ENCODE measurements around the gene ZBTB48.

ZBTB48 gene

GRCh38 chr1:6586404-6586816 is 6.6 kb downstream of the ZBTB48 start:
- H3K9ac ChIP-seq (ENCODE audit: low read depth, low read length) = no peak overlapping the region
- H3K27me3 ChIP-seq (ENCODE audit: control insufficient read depth, insufficient read depth, low read length) = no peaks in the 10 kb centered on the region
- H3K4me3 ChIP-seq (ENCODE audit: low read length) = no peak overlapping the region
- H3K9me3 ChIP-seq (replicated peaks; ENCODE audit: low read length) = no peaks in the 10 kb centered on the region
- H3K36me3 ChIP-seq (ENCODE audit: insufficient read depth, low read length) = peaks cover 31% of the 10 kb centered on the region
- H3K4me1 ChIP-seq (ENCODE audit: control insufficient read depth, insufficient read depth, low read length) = peaks cover 23% of the 10 kb centered on the region
- no peak overlapping the region for H3K4me2 ChIP-seq (ENCODE audit: low read length)

DNA sequence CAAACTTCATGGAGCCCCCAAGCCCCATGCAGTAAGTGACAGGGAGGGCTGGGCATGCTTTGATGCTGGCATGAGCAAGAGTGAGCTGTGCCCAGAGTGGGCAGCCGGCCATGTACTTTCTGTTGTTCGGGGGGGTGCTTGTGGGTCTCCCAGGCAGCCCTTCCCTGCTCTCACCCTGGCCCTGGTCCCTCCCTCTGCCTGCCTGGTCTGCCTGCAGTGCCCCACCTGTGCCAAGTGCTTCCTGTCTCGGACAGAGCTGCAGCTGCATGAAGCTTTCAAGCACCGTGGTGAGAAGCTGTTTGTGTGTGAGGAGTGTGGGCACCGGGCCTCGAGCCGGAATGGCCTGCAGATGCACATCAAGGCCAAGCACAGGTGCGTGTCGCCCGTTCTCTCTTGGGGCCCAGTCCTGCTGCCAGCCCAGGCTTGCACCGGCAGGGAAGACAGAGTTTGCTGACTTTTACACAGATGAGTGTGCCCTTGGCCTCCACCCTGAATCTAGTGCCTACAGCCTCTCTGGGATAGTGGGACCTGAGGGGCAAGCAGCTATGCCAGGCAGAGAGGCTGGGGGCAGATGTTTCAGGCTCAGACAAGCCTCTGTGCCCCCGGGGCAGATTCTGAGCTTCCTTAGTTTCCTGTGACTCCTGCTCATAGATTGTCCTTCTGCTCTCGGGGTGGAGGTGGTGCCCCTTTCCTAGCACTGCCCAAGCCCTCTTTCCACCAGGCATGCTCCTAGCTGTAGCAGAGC is 7.6 kb downstream of the ZBTB48 start:
- Histone ChIP-seq H3K9me3 (replicated peaks; ENCODE audit: low read length) (no peaks in the 10 kb centered on the region), H3K36me3 (ENCODE audit: insufficient read depth, low read length) (peaks cover 41% of the 10 kb centered on the region), H3K4me2 (ENCODE audit: low read length) (no peak overlapping the region), H3K4me1 (ENCODE audit: control insufficient read depth, insufficient read depth, low read length) (peaks cover 32% of the 10 kb centered on the region), H3K4me3 (ENCODE audit: low read length) (no peak overlapping the region), H3K9ac (ENCODE audit: low read depth, low read length) (no peak overlapping the region), H3K27me3 (ENCODE audit: control insufficient read depth, insufficient read depth, low read length) (no peaks in the 10 kb centered on the region)

DNA sequence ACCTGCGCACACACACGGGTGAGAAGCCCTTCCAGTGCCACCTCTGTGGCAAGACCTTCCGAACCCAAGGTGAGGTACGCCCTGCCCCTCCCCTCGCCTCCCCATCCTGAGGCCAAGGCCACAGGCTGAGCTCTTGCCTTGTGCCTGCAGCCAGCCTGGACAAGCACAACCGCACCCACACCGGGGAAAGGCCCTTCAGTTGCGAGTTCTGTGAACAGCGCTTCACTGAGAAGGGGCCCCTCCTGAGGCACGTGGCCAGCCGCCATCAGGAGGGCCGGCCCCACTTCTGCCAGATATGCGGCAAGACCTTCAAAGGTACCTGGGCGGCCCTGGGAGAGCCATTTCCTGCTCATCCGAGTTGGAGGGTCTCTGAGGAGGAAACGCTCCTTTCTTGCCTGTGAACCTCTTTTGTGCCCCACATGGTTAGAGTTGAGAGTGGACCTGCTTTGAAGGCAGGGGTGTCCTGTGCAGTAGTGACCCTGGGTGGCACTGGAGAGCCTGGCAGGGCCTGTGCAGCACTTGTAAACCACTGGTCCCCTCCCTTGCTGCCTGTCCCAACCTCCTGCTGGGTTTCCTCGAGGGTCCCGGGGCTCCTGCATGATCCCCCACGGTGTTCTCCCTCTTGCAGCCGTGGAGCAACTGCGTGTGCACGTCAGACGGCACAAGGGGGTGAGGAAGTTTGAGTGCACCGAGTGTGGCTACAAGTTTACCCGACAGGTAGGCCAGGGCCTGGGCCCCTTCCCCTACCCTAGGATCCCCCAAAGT is 8.5 kb downstream of the ZBTB48 start:
- H3K36me3 ChIP-seq (ENCODE audit: insufficient read depth, low read length) = peaks cover 50% of the 10 kb centered on the region
- H3K27me3 ChIP-seq (ENCODE audit: control insufficient read depth, insufficient read depth, low read length) = no peaks in the 10 kb centered on the region
- no peaks in the 10 kb centered on the region for H3K9me3 ChIP-seq (replicated peaks; ENCODE audit: low read length)
- H3K4me2 ChIP-seq (ENCODE audit: low read length) = no peak overlapping the region
- no peak overlapping the region for H3K4me3 ChIP-seq (ENCODE audit: low read length)
- peaks cover 32% of the 10 kb centered on the region for H3K4me1 ChIP-seq (ENCODE audit: control insufficient read depth, insufficient read depth, low read length)
- H3K9ac ChIP-seq (ENCODE audit: low read depth, low read length) = no peak overlapping the region

- Histone ChIP-seq H3K27me3 (ENCODE audit: control insufficient read depth, insufficient read depth, low read length) (no peaks in the 10 kb centered on the region), H3K4me2 (ENCODE audit: low read length) (no peak overlapping the region), H3K9ac (ENCODE audit: low read depth, low read length) (no peak overlapping the region), H3K9me3 (replicated peaks; ENCODE audit: low read length) (no peaks in the 10 kb centered on the region), H3K4me1 (ENCODE audit: control insufficient read depth, insufficient read depth, low read length) (peaks cover 32% of the 10 kb centered on the region), H3K36me3 (ENCODE audit: insufficient read depth, low read length) (peaks cover 57% of the 10 kb centered on the region), H3K4me3 (ENCODE audit: low read length) (no peak overlapping the region)
Measured at GRCh38 chr1:6588893-6589520, 9.2 kb downstream of the ZBTB48 start.

DNA sequence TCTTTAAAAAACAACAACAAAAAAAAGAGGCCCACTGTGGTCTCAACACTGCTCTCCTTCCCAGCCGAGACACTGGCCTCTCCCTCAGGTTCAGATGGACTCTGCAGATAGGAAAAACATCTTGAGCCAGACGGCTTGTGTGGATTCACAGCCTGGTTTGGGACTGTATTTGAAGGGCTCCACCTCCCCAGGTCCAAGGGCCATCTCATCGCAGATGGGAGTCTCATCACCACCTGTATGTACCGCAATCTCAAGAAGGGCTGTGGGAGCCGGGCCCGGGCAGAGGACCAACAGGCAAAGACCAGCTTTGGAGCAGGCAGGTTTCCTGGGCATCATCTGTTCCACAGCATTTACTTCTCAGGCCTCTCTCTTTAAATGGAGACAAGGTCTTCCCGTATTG is 10.3 kb downstream of the ZBTB48 start:
- H3K27me3 ChIP-seq (ENCODE audit: control insufficient read depth, insufficient read depth, low read length) = no peaks in the 10 kb centered on the region
- H3K9ac ChIP-seq (ENCODE audit: low read depth, low read length) = no peak overlapping the region
- no peak overlapping the region for H3K4me2 ChIP-seq (ENCODE audit: low read length)
- H3K36me3 ChIP-seq (ENCODE audit: insufficient read depth, low read length) = peaks cover 66% of the 10 kb centered on the region
- no peak overlapping the region for H3K4me3 ChIP-seq (ENCODE audit: low read length)
- H3K4me1 ChIP-seq (ENCODE audit: control insufficient read depth, insufficient read depth, low read length) = peaks cover 32% of the 10 kb centered on the region
- H3K9me3 ChIP-seq (replicated peaks; ENCODE audit: low read length) = no peaks in the 10 kb centered on the region

DNA sequence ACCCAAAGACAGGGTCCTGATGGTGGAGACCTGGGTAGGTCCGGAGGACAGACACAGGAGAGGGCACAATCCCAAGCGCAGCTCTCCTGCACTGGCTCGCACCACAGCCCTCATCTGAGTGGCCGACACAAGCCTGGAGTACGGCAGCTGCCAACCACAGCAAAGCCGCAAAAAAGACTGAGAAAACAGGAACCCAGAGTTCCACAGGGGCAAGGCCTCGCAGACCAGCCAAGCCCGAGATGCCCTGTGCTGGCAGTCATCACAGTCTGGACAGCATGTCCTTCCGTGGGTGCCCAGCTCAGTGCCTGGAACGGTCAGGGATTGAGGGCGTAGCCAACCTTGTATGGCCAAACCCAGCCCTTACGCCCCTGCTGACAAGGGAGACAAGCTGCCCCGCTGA is 11.4 kb downstream of the ZBTB48 start:
- H3K4me1 ChIP-seq (ENCODE audit: control insufficient read depth, insufficient read depth, low read length) = peaks cover 32% of the 10 kb centered on the region
- no peak overlapping the region for H3K4me2 ChIP-seq (ENCODE audit: low read length)
- no peak overlapping the region for H3K9ac ChIP-seq (ENCODE audit: low read depth, low read length)
- H3K36me3 ChIP-seq (ENCODE audit: insufficient read depth, low read length) = peaks cover 78% of the 10 kb centered on the region
- H3K27me3 ChIP-seq (ENCODE audit: control insufficient read depth, insufficient read depth, low read length) = no peaks in the 10 kb centered on the region
- no peaks in the 10 kb centered on the region for H3K9me3 ChIP-seq (replicated peaks; ENCODE audit: low read length)
- H3K4me3 ChIP-seq (ENCODE audit: low read length) = no peak overlapping the region

GRCh38 chr1:6591644-6592043 is 11.8 kb downstream of the ZBTB48 start:
- Histone ChIP-seq H3K4me1 (ENCODE audit: control insufficient read depth, insufficient read depth, low read length) (peaks cover 34% of the 10 kb centered on the region), H3K4me3 (ENCODE audit: low read length) (no peak overlapping the region), H3K36me3 (ENCODE audit: insufficient read depth, low read length) (peaks cover 82% of the 10 kb centered on the region), H3K9ac (ENCODE audit: low read depth, low read length) (no peak overlapping the region), H3K4me2 (ENCODE audit: low read length) (no peak overlapping the region), H3K9me3 (replicated peaks; ENCODE audit: low read length) (no peaks in the 10 kb centered on the region), H3K27me3 (ENCODE audit: control insufficient read depth, insufficient read depth, low read length) (no peaks in the 10 kb centered on the region)

DNA sequence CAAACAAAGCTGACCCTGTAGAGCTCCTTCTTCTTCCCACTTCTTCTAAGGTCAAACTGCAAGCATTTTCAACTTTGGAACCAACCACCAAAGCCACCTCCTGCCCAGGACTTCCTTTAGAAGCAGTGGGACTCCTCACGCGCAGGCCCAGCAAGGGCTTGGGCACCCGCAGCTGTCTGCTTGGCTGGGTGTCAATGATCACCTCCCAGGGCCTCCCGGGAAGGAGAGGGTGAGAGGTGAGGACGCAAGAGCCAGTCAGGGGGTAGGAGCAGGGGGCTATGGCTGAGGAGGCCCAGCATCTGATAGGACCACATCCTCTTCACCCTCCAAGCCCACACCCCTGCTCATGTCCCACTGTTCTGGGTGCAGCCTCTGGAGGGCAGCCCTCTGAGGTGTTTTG is 12.6 kb downstream of the ZBTB48 start:
- Histone ChIP-seq H3K9me3 (replicated peaks; ENCODE audit: low read length) (no peaks in the 10 kb centered on the region), H3K4me2 (ENCODE audit: low read length) (no peak overlapping the region), H3K4me3 (ENCODE audit: low read length) (no peak overlapping the region), H3K4me1 (ENCODE audit: control insufficient read depth, insufficient read depth, low read length) (peaks cover 35% of the 10 kb centered on the region), H3K27me3 (ENCODE audit: control insufficient read depth, insufficient read depth, low read length) (no peaks in the 10 kb centered on the region), H3K36me3 (ENCODE audit: insufficient read depth, low read length) (peaks cover 90% of the 10 kb centered on the region), H3K9ac (ENCODE audit: low read depth, low read length) (no peak overlapping the region)

GRCh38 chr1:6592865-6593593 is 13.2 kb downstream of the ZBTB48 start:
- no peak overlapping the region for H3K4me2 ChIP-seq (ENCODE audit: low read length)
- H3K36me3 ChIP-seq (ENCODE audit: insufficient read depth, low read length) = peaks cover 96% of the 10 kb centered on the region
- peaks cover 38% of the 10 kb centered on the region for H3K4me1 ChIP-seq (ENCODE audit: control insufficient read depth, insufficient read depth, low read length)
- H3K9me3 ChIP-seq (replicated peaks; ENCODE audit: low read length) = no peaks in the 10 kb centered on the region
- no peak overlapping the region for H3K9ac ChIP-seq (ENCODE audit: low read depth, low read length)
- H3K27me3 ChIP-seq (ENCODE audit: control insufficient read depth, insufficient read depth, low read length) = no peaks in the 10 kb centered on the region
- H3K4me3 ChIP-seq (ENCODE audit: low read length) = no peak overlapping the region

DNA sequence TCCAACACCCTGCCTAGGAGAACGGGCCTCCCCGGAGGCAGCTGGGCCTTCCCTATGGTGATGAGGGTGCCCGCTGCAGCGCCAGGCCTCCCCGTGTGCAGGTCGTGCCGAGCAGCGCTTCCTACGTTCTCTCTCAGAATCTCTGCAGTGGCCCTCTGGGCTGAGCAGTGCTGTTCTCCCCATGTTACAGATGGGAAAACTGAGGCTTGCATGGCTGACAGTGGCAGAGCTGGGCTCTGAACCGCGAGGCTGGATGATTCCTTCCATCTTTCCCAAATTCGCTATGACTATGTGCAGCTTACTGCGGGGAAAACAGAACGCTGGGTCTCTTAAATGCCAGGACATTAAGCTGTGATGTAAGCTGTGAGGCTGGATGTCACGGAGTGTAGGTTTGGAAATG is 14.0 kb downstream of the ZBTB48 start:
- Histone ChIP-seq H3K9ac (ENCODE audit: low read depth, low read length) (no peak overlapping the region), H3K4me2 (ENCODE audit: low read length) (no peak overlapping the region), H3K4me3 (ENCODE audit: low read length) (no peak overlapping the region), H3K4me1 (ENCODE audit: control insufficient read depth, insufficient read depth, low read length) (peaks cover 45% of the 10 kb centered on the region), H3K36me3 (ENCODE audit: insufficient read depth, low read length) (peaks cover 94% of the 10 kb centered on the region), H3K27me3 (ENCODE audit: control insufficient read depth, insufficient read depth, low read length) (no peaks in the 10 kb centered on the region), H3K9me3 (replicated peaks; ENCODE audit: low read length) (no peaks in the 10 kb centered on the region)
